ENCODE data around the gene ITIH2.
"Not testable (repeated sequence)": the region's sequence is repeated elsewhere in the genome, so short reads cannot be mapped to it uniquely, and the experiment has no call there.

ITIH2 gene, protein sequence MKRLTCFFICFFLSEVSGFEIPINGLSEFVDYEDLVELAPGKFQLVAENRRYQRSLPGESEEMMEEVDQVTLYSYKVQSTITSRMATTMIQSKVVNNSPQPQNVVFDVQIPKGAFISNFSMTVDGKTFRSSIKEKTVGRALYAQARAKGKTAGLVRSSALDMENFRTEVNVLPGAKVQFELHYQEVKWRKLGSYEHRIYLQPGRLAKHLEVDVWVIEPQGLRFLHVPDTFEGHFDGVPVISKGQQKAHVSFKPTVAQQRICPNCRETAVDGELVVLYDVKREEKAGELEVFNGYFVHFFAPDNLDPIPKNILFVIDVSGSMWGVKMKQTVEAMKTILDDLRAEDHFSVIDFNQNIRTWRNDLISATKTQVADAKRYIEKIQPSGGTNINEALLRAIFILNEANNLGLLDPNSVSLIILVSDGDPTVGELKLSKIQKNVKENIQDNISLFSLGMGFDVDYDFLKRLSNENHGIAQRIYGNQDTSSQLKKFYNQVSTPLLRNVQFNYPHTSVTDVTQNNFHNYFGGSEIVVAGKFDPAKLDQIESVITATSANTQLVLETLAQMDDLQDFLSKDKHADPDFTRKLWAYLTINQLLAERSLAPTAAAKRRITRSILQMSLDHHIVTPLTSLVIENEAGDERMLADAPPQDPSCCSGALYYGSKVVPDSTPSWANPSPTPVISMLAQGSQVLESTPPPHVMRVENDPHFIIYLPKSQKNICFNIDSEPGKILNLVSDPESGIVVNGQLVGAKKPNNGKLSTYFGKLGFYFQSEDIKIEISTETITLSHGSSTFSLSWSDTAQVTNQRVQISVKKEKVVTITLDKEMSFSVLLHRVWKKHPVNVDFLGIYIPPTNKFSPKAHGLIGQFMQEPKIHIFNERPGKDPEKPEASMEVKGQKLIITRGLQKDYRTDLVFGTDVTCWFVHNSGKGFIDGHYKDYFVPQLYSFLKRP

DNA sequence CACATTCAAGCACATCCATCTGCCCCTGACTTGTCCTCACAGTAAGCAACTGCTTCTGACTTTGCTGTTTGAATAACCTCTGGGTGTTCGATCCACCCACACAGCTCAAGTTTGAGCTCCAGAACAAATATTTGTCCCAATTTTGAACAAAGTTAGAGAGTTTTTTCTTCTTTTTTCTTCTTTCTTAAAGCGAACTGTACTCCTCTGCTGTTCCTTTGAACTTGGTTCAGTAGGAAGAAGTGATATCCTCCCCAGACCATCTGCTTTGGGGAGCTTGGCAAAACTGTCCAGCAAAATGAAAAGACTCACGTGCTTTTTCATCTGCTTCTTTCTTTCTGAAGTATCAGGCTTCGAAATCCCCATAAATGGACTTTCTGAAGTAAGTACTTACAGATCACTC lies at the start of gene ITIH2:
Gene ITIH2 (plus strand): TSS at position 177 of the 400 bp plus-strand sequence. CDS start 119 bp downstream, at position 296.
- Histone ChIP-seq H3K9me3 (ENCODE audit: insufficient read depth, low read length) (no peaks in the 10 kb centered on the region), H3F3A (ENCODE audit: insufficient read depth) (no peaks in the 10 kb centered on the region), H4K20me1 (ENCODE audit: low read depth, low read length) (no peaks in the 10 kb centered on the region), H3K9me2 (replicated peaks; ENCODE audit: insufficient read depth, low read length) (no peaks in the 10 kb centered on the region), H3K79me2 (ENCODE audit: insufficient read depth, low read length) (no peaks in the 10 kb centered on the region), H3K4me3 (ENCODE audit: insufficient read depth, low read length, poor library complexity, severe bottlenecking) (no peak within 1 kb of the TSS), H3K36me3 (ENCODE audit: low read length) (no peaks in the 10 kb centered on the region), H3K27ac (ENCODE audit: low read depth, low read length) (no peak within 1 kb of the TSS), H2AFZ (ENCODE audit: low read depth, low read length, severe bottlenecking) (no peak within 1 kb of the TSS), H3K9ac (ENCODE audit: low read length) (no peak within 1 kb of the TSS), H3K4me2 (ENCODE audit: low read depth, low read length, poor library complexity, severe bottlenecking) (no peak within 1 kb of the TSS), H3K27me3 (ENCODE audit: low read length) (no peaks in the 10 kb centered on the region)
- TF ChIP-seq EZH2phosphoT487 (conservative IDR thresholded peaks at IDR 0.05; ENCODE audit: low read length): no peak
- TF ChIP-seq, protein P1, sequence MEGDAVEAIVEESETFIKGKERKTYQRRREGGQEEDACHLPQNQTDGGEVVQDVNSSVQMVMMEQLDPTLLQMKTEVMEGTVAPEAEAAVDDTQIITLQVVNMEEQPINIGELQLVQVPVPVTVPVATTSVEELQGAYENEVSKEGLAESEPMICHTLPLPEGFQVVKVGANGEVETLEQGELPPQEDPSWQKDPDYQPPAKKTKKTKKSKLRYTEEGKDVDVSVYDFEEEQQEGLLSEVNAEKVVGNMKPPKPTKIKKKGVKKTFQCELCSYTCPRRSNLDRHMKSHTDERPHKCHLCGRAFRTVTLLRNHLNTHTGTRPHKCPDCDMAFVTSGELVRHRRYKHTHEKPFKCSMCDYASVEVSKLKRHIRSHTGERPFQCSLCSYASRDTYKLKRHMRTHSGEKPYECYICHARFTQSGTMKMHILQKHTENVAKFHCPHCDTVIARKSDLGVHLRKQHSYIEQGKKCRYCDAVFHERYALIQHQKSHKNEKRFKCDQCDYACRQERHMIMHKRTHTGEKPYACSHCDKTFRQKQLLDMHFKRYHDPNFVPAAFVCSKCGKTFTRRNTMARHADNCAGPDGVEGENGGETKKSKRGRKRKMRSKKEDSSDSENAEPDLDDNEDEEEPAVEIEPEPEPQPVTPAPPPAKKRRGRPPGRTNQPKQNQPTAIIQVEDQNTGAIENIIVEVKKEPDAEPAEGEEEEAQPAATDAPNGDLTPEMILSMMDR (IDR thresholded peaks at IDR 0.05; ENCODE audit: insufficient read depth, low read length, poor library complexity, severe bottlenecking): no peak

DNA sequence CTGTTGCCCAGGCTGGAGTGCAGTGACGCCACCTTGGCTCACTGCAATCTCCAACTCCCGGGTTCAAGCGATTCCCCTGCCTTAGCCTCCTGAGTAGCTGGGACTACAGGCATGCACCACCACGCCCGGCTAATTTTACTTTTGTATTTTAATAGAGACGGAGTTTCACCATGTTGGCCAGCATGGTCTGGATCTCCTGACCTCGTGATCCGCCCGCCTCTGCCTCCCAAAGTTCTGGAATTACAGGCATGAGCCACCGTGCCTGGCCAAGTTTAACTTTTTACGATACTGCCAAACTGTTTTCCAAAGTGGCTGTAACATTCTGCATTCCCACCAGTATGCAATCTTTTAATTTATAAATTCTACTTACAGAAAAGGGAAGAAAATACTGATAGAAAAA lies 46.0 kb upstream of the ITIH2 start:
- H3K27ac ChIP-seq (ENCODE audit: low read depth, low read length); H2AFZ ChIP-seq (ENCODE audit: low read depth, low read length, severe bottlenecking); H3K36me3 ChIP-seq (ENCODE audit: low read length); H3F3A ChIP-seq (ENCODE audit: insufficient read depth); H3K9ac ChIP-seq (ENCODE audit: low read length); H3K9me3 ChIP-seq (ENCODE audit: insufficient read depth, low read length); H3K27me3 ChIP-seq (ENCODE audit: low read length); H3K4me2 ChIP-seq (ENCODE audit: low read depth, low read length, poor library complexity, severe bottlenecking); H4K20me1 ChIP-seq (ENCODE audit: low read depth, low read length); H3K79me2 ChIP-seq (ENCODE audit: insufficient read depth, low read length); H3K4me3 ChIP-seq (ENCODE audit: insufficient read depth, low read length, poor library complexity, severe bottlenecking); H3K9me2 ChIP-seq (replicated peaks; ENCODE audit: insufficient read depth, low read length): not testable (repeated sequence)

DNA sequence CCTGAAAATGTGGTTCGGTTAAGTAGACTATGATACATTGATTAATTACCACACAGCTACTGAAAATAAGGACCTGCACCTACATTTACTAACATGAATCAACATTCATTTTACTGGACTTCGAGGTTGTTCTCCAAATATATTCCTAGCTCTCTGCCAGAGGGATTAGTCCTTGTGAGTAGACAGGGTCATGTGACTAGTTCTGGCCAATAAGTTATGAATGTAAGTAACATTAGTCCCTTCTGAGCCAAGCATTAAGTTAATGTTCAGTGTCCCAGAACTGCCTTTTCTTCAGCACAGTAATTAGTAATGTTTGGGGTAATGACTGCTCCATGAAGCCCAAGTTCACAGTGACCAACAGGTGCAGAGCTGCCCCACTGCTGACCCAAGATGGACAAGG lies 45.6 kb upstream of the ITIH2 start:
- Histone ChIP-seq H3K27me3 (ENCODE audit: low read length) (no peaks in the 10 kb centered on the region), H2AFZ (ENCODE audit: low read depth, low read length, severe bottlenecking) (no peak overlapping the region), H3K79me2 (ENCODE audit: insufficient read depth, low read length) (no peaks in the 10 kb centered on the region), H3K36me3 (ENCODE audit: low read length) (no peaks in the 10 kb centered on the region), H3K4me2 (ENCODE audit: low read depth, low read length, poor library complexity, severe bottlenecking) (no peak overlapping the region), H3F3A (ENCODE audit: insufficient read depth) (no peaks in the 10 kb centered on the region), H3K9me2 (replicated peaks; ENCODE audit: insufficient read depth, low read length) (no peaks in the 10 kb centered on the region), H4K20me1 (ENCODE audit: low read depth, low read length) (no peaks in the 10 kb centered on the region), H3K9me3 (ENCODE audit: insufficient read depth, low read length) (no peaks in the 10 kb centered on the region), H3K9ac (ENCODE audit: low read length) (no peak overlapping the region), H3K27ac (ENCODE audit: low read depth, low read length) (no peak overlapping the region), H3K4me3 (ENCODE audit: insufficient read depth, low read length, poor library complexity, severe bottlenecking) (no peak overlapping the region)
- TF ChIP-seq EZH2phosphoT487 (conservative IDR thresholded peaks at IDR 0.05; ENCODE audit: low read length): no peak
- TF ChIP-seq, protein P1 (IDR thresholded peaks at IDR 0.05; ENCODE audit: insufficient read depth, low read length, poor library complexity, severe bottlenecking): no peak
